HG03025 (cell line): ENCODE results near the gene FADD.
"Not testable (repeated sequence)": the region's sequence is repeated elsewhere in the genome, so short reads cannot be mapped to it uniquely, and the experiment has no call there.

Experiments
- ATAC-seq: cut with Tn5 transposase; IDR thresholded peaks from one replicate; pipeline ENCODE4 v1.9.1; 2021; ENCODE audit warnings: mild to moderate bottlenecking, moderate library complexity; ENCODE audit not compliant: unreplicated experiment, low FRiP score

The FADD gene

GRCh38 chr11:70203751-70204465 lies 812 bp downstream of the FADD start:
- peak; percentile 28 for ATAC-seq

- no peak for ATAC-seq
Observed at GRCh38 chr11:70204466-70204799, 1.3 kb downstream of the FADD start.

DNA sequence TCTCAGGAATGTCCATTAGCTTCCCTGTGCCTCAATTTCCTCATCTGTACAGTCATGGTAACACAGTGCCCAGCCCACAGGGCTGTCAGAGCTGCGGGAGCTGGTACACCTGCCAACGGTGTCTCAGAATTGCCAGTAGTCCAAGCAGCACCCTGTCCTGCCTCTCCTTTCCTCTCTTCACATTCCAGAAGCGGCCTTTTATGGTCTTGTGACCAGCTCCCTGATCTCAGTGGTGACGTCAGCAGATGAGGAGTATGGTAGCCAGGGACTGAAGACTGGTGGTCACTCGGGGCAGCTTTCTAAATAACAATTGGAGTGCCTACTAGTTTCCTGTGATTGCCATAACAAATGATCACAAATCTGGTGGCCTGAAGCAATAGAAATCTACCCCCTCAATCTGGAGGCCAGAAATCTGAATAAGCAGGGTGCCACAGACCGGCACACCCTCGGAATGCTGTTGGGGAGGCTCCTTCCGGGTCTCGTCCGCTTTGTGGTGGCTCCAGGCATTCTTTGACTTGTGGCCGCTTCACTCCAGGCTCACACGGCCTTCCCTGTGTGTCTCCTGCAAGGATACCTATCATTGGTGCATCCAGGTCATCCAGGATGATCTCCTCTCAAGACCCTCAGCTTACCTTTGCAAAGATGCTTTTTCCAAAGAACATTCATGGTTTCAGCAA lies 2.1 kb downstream of the FADD start:
- ATAC-seq: no peak

- no peak for ATAC-seq
Observed at GRCh38 chr11:70205766-70206165, 2.7 kb downstream of the FADD start.

GRCh38 chr11:70206226-70206981 lies 3.3 kb downstream of the FADD start:
- no peak for ATAC-seq

DNA sequence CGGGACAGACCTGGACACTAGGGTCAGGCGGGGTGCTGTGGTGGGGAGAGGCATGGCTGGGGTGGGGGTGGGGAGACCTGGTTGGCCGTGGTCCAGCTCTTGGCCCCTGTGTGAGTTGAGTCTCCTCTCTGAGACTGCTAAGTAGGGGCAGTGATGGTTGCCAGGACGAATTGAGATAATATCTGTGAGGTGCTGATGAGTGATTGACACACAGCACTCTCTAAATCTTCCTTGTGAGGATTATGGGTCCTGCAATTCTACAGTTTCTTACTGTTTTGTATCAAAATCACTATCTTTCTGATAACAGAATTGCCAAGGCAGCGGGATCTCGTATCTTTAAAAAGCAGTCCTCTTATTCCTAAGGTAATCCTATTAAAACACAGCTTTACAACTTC lies 3.9 kb downstream of the FADD start:
- ATAC-seq: no peak

DNA sequence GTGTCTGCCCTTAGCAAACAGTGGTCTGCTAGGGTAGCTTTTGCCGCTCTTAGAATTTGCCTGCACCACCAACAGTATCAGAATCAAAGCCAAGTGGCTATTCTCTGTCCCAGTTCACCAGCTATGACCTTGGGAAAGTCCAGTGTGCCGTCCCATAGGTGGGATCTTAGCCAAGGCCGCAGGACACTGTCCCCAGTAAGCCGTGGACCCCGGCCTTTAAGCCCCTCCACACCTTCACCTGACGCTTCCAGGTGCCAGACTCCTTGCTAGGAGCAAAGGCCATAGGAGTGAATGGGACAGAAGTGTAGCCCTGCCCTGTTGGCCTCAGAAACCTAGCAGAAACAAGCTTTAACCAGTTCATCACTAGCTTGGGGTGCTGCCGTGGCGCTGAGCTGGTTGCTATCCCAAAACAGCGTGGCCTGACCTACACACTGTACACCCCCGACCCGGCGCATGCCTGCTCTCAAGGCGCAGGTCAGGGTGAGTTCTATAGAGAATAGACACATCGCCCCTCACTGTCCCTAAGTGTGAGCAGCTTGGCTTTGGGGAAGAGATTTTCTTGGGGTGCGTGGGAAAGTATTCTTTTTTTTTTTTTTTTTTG lies 4.5 kb downstream of the FADD start:
- no peak for ATAC-seq

GRCh38 chr11:70209391-70209912 lies 6.4 kb downstream of the FADD start:
- no peak for ATAC-seq

DNA sequence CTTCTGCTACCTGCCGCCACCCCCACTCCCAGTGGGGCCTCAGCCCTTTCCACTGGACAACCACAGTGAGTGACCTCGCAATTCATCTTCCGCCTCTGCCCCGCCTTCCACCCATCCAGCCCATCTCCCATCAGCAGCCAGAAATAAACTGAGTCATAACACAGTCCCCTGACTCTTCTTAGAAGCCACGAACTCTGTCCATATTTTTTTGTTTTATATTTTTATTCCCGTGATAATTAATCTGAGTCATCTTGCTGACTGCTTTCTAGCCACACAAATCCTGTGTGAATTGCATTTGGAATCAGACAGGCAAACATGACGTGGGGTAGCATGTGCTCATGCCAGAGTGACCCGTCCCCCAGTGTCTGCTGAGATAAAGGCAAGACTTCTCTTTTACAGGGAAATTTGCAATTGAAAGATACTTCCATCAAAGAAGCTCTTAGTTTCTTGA lies 7.0 kb downstream of the FADD start:
- no peak for ATAC-seq

DNA sequence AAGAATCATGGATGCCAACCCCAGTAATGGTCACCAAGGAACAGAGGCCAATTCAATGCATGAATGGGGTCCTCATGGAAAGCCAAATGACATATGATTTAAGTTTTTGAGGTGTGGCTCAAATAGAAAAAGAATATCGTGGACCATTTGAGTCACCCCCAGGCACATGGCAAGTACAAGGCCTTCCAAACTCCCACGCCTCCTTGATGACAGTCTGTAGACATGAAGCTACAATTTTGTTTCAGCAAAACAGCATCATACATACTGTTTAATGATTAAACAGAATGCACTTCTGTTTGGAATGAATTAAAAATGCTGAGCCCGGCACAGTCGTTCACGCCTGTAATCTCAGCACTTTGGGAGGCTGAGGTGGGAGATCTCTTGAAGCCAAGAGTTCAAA lies 7.4 kb downstream of the FADD start:
- ATAC-seq: no peak

DNA sequence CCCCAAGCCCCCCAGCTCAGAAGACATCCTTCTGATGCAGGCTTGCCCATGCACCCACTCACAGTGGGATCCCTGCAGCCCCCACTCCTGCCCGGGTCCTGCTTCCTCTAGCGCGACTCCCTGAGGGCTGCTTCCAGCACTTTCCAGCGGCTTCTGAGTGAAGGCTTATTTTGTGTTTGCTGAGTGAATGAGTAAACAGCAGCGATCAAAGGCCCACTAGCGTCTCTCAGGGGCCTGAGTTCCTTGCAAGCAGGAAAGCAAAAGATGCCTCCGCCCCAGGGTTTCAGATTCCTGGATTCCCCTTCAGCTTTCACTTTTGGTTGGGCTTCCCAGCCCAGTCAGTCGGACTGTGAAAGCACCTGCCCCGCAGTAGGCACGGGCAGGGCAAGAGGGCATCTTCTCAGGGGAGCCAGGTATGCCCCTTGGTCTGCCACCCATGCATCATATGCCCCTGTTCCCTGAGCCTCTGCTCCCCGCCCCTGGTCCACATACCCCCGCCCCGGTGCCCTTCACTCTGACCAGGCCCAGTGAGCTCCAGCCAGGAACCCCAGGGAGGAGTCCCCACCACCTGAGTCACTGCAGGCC lies 9.2 kb downstream of the FADD start:
- ATAC-seq: no peak

DNA sequence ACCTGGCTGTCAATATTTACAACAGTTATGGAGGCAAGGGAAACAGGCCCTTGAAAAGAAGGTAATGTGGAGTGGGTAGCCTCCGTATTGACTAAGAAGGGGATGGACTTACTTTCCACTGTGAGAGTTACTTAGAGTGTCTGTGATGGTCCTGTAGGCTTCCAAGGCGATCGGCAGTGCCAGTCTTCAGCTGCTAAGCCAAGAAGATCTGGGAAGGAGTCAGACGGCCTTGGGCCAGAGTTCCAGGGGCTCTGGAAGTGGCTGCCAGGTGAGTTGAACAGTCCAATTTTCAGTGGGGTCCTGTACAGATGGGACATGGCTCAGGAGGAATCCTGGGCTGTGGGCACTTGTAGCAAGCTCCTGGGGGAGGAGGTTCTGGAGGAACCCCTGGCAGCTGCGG lies 14.3 kb downstream of the FADD start:
- ATAC-seq: not testable (repeated sequence)

- not testable (repeated sequence) for ATAC-seq
Observed at GRCh38 chr11:70218076-70218475, 15.0 kb downstream of the FADD start.

DNA sequence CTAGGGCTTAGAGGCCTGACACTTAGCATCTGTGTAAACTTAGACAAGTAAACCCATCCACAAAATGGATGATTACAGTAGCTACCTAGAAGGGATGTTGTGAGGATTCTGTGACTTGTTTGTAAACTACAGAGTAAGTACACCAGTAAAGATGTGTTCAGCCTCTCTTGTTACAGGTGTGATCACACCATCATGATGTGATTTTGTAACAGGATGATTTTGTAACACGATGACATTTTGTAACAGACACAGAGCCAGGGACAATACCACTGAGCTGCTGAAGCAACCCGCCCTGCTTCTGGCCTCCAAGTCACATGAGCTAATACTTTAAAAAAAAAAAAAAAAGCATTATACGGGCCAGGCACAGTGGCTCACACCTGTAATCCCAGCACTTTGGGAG lies 17.0 kb downstream of the FADD start:
- ATAC-seq: no peak

DNA sequence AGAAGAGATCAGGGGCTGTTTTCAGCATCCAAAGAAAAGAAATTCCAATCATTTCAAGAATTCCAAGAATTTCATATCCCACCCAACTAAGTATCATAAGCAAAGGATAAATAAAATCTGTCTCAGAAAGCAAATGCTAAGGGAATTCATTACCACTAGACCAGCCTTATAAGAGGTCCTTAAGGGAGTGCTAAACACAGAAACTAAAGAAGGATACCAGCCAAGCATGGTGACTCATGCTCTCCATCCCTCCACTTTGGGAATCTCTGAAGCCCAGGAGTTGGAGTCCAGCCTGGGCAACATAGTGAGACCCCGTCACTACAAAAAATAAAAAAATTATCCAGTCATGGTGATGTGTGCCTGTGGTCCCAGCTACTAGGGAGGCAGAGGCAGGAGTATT lies 17.8 kb downstream of the FADD start:
- ATAC-seq: no peak

DNA sequence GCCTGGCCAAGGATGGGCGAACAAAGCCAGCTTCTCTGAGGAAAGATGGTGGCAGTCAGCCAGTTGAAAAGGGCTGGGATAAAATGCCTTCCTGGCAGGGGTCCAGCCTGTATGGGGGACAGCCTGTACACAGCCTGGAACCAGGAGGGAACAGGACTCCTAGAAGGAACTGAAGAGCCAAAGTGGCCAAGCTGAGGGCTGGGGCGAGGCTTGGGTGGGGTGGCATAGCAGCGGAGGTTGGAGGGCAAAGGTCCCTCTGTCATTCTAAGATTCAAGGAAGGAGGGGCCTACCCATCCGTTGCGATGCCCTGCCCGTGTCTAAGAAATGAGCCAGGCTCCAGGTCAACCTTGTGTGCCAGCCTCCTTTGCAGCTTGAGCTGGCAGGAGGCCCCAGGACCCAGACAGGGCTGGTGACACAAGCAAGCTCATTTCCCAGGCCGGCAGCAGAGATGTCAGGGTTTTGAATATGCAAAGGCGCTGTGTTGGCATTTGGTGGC lies 22.6 kb downstream of the FADD start:
- ATAC-seq: no peak

DNA sequence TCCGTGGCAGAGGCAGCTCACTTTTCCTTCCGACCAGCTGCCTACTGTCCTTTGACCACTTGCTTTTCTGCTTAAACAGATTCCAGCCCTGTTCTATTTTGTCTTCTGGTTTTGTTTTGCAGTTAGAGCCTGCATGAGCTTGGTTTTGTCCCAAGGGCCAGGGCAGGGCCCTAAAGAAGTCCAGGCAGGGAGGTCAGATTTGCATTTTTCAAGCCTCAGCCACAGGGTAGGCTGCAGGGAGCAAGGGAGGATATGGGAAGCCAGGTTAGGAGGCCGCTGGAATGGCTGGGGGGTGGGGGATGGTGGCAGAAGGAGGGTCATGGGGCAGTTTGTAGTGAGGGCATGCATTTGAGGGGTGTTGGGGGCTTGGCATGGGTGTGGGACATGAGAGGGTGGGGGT lies 23.1 kb downstream of the FADD start:
- ATAC-seq: no peak

- no peak for ATAC-seq
Observed at GRCh38 chr11:70226967-70227366, 23.9 kb downstream of the FADD start.

GRCh38 chr11:70229737-70230136 lies 26.6 kb downstream of the FADD start:
- ATAC-seq: no peak

- ATAC-seq: no peak
Observed at GRCh38 chr11:70230151-70230839, 27.2 kb downstream of the FADD start.
